Stimulated activated CD8-positive, alpha-beta memory T cell treated with anti-CD3 and anti-CD28 coated beads, Interleukin-7, amount 100 ng/mL, for 4 hours (primary cell): ENCODE measurements around the gene MAPKBP1.

Experiments used
- DNase-seq, 2 donors: peaks; one replicate each; pipeline ENCODE4 v3.0.0-alpha.2; 2020; ENCODE audit warnings: low read depth in 2 of 2

The MAPKBP1 gene

GRCh38 chr15:41806291-41807181, 32.3 kb downstream of the MAPKBP1 start:
- no peak for DNase-seq

GRCh38 chr15:41809121-41809520, 34.8 kb downstream of the MAPKBP1 start:
- no peak for DNase-seq

DNA sequence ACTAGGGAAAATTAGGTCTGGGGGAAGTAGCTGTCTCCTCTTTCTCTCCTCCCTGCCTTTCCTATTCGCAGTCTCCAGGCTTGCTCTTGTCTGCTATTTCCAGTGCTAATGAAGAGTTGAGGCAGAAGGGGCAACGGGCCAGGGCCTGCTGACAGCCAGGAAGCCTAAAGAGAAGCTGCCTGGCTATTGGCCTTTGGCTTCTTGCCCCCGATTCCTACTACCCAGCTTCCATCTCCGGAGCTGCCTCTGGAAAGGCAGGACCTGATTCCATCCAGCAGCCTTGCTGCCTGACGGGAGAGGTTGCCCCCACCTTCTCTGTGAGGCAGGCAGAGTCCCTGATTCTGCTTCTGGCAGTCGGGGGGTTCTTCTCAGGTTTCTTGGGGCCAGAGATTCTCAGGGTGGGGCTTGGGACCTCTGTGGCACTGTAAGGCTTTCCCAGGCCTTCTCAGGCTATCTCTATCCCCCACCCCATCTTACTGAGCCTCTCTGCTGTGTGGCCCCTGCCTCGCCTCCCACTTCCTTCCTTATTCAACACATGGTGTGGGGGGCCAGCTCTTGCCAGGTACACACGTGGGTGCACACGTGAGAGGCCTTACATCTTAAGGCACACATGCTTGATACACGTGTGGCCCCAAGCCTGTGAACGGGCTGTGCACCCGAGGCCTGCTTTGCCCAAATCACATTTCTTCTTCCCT, 35.4 kb downstream of the MAPKBP1 start:
- DNase-seq = no peak

- no peak for DNase-seq
These were observed 36.6 kb downstream of the MAPKBP1 start for GRCh38 chr15:41810651-41811431.

DNA sequence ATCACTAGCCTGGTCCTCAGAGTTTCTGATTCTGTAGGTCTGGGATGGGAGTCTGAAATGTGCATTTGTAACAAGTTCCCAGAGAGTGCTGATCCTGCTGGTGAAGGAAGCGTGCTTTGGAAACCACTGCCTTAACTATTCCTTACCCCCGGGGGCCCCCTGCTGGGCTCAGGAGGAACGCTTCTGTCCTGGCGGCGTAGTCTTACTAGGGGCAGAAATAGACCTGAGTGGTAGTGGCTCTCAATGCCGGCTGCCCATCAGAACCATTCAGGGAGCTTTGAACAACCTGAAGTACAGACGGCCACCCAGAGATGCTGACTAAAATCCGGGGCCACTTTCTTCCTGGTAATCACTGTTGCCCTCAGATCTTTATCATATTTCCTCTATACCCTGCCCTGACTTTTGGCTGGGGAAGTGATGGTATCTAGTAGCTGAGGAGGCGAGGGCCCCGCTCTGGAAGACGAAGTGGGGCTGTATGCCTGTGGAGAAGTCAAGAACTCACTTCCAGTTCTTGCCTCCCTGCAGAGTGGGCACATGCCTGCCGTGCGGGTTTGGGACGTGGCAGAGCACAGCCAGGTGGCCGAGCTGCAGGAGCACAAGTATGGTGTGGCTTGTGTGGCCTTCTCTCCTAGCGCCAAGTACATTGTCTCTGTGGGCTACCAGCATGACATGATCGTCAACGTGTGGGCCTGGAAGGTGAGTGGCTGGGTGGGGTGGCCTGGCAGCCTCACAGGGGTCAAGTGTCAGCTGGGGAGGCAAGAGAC, 37.3 kb downstream of the MAPKBP1 start:
- DNase-seq = peak; percentile 57 to 58

DNA sequence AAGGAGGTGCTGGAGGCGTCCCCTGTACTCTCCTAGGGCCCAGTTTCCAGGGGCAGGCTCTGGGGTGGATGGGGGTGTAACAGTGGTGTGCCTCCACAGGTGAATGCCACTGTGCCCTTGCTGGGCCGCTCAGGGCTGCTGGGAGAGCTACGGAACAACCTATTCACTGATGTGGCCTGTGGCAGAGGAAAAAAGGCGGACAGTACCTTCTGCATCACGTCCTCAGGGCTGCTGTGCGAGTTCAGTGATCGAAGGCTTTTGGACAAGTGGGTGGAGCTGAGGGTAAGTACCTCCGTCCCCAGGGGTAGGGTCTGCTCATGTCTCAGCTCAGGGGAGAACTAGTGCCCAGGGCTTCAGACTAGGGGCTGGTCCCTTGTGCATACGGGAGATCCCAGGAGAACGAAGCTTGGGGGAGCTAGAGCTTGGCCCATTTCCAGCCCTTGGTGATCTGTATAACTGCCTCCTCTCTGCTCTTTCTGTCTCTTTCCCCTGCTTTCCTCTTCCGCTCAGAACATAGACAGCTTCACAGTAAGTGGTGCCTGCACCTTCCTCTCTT, 38.6 kb downstream of the MAPKBP1 start:
- DNase-seq = no peak

DNA sequence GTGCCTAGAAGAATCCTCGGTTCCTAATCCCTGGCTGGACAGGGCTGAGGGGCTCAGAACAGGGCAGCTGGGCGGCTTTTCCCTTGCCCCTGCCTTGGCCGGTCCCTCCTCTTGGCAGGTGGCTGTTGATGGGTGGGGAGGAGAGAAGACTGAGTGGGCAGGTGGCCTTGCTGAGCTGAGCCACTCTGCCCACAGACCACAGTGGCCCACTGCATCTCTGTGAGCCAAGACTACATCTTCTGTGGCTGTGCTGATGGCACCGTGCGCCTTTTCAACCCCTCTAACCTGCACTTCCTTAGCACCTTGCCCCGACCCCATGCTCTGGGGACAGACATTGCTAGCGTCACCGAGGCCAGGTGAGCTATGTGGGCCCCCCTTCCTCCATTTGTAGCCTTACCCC, 39.1 kb downstream of the MAPKBP1 start:
- DNase-seq = no peak

- no peak for DNase-seq
These were observed 40.2 kb downstream of the MAPKBP1 start for GRCh38 chr15:41814534-41814933.

DNA sequence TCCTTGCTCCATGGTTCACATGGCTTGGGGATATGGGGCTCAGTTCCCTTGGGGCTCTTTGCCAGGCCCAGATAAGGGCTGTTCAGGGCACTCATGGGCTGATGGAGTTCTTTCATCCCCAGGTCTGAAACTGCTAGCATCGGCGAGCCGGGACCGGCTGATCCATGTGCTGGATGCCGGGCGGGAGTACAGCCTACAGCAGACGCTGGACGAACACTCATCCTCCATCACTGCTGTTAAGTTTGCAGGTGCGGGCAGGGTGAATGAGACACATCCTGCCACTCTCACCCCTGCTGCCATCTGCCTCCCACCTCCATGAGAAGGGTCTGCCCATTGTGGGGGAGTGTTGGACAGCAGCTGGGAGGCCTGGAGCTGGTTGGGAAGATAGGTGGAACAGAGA, 42.5 kb downstream of the MAPKBP1 start:
- DNase-seq = no peak

DNA sequence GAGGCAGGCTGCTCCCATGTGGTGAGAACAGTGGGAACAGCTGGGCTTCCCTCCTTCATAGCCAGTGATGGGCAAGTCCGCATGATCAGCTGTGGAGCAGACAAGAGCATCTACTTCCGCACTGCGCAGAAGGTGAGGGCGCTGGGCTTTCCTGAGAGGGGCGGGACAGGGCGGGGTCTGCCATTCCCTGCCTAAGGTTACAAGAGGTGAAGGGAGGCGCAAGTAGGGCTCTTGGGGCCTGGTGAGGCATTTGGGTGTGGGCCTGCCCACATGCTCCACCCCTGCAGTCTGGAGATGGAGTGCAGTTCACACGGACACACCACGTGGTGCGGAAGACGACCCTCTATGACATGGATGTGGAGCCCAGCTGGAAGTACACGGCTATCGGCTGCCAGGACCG, 43.0 kb downstream of the MAPKBP1 start:
- no peak for DNase-seq

- DNase-seq = no peak
These were observed 43.5 kb downstream of the MAPKBP1 start for GRCh38 chr15:41817781-41818180.

- DNase-seq = no peak
These were observed 45.3 kb downstream of the MAPKBP1 start for GRCh38 chr15:41819455-41820050.

DNA sequence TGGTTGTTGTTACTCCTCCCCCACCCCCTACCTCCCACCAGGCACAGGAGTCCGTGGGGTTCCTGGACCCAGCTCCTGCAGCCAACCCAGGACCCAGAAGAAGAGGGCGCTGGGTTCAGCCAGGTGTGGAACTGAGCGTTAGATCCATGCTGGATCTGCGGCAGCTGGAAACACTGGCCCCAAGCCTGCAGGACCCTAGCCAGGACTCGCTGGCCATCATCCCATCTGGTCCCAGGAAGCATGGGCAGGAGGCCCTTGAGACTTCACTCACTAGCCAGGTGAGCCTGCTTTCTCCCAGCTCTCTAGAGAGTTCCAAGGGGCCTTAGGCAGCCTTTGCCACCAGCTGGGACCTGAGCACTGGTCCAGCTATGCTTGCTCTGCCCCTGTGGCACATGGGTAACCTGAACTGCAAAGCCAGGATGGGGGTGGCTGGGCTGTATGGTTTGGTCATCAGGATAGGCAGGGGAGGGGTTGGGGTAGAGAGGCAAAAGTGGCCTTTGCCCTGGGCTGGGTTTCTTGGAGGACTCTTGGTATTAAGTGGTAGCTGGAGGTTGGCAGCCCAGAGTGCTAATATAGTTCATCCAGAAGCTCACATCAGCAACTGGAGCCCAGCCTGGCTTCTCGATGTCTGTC, 46.6 kb downstream of the MAPKBP1 start:
- no peak for DNase-seq

GRCh38 chr15:41821831-41822230, 47.5 kb downstream of the MAPKBP1 start:
- DNase-seq = no peak

GRCh38 chr15:41822471-41822870, 48.2 kb downstream of the MAPKBP1 start:
- no peak for DNase-seq

DNA sequence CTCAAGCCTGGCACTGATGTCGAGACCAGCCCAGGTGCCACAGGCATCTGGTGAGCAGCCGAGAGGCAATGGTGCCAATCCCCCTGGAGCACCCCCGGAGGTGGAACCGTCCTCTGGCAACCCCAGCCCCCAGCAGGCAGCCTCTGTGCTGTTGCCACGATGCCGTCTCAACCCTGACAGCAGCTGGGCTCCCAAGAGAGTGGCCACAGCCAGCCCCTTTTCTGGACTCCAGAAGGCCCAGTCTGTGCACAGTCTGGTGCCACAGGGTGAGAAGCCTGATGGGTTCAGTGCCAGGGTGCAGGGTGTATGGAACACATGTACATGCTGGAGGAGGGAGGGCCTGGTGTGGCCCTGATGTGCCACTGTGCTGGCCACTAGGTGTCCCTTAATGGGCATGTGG, 48.7 kb downstream of the MAPKBP1 start:
- DNase-seq = no peak

DNA sequence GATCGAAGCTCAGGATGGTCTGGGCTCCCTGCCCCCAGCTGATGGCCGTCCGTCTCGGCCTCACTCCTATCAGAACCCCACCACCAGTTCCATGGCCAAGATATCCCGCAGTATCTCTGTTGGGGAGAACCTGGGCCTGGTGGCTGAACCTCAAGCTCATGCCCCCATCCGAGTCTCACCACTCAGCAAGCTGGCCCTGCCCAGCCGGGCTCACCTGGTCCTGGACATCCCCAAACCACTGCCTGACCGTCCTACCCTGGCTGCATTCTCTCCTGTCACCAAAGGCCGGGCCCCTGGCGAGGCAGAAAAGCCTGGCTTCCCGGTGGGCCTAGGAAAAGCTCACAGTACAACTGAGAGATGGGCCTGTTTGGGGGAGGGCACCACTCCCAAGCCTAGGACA, 49.2 kb downstream of the MAPKBP1 start:
- no peak for DNase-seq

- DNase-seq = no peak
These were observed 49.9 kb downstream of the MAPKBP1 start for GRCh38 chr15:41824062-41824745.

GRCh38 chr15:41825145-41825544, 50.9 kb downstream of the MAPKBP1 start:
- no peak for DNase-seq
